ENCODE measurements around the gene USP43.

- no peak for TF ChIP-seq GATA2 (IDR thresholded peaks at IDR 0.05; ENCODE audit: low read depth, low read length)
- no peak for TF ChIP-seq GATA3 (IDR thresholded peaks at IDR 0.05; ENCODE audit: low read depth, low read length)
Measured at GRCh38 chr17:9628509-9628908, 16.8 kb upstream of the USP43 start.
